ENCODE data around the gene GPC6.

Gene GPC6

DNA sequence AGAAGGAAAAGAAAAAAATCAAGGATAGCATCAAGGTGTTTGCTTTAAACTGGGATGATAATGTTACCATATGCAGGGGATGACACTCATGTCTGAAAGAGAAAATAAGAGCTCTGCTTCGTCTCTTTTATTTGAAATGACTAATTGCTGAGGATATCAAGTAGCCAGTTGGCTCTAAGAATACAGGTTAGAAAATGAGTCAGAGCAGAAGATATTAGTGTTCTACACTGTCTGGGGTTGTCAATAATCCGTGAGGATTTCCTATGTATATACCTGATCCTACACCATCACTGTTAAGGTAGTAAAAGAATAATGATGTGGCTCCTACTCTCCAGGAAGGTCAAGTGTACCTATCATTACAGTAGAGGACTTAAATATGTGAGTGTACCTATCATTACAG is 562.5 kb downstream of the GPC6 start:
- H3K4me3 ChIP-seq (ENCODE audit: control insufficient read depth, low read depth, low read length), result no peak overlapping the region
- DNase-seq (ENCODE audit: low read depth), result no peak
- TF ChIP-seq, protein P1, sequence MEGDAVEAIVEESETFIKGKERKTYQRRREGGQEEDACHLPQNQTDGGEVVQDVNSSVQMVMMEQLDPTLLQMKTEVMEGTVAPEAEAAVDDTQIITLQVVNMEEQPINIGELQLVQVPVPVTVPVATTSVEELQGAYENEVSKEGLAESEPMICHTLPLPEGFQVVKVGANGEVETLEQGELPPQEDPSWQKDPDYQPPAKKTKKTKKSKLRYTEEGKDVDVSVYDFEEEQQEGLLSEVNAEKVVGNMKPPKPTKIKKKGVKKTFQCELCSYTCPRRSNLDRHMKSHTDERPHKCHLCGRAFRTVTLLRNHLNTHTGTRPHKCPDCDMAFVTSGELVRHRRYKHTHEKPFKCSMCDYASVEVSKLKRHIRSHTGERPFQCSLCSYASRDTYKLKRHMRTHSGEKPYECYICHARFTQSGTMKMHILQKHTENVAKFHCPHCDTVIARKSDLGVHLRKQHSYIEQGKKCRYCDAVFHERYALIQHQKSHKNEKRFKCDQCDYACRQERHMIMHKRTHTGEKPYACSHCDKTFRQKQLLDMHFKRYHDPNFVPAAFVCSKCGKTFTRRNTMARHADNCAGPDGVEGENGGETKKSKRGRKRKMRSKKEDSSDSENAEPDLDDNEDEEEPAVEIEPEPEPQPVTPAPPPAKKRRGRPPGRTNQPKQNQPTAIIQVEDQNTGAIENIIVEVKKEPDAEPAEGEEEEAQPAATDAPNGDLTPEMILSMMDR (IDR thresholded peaks at IDR 0.05; ENCODE audit: control insufficient read depth, insufficient read depth, low read depth, low read length, missing control alignments), result no peak

DNA sequence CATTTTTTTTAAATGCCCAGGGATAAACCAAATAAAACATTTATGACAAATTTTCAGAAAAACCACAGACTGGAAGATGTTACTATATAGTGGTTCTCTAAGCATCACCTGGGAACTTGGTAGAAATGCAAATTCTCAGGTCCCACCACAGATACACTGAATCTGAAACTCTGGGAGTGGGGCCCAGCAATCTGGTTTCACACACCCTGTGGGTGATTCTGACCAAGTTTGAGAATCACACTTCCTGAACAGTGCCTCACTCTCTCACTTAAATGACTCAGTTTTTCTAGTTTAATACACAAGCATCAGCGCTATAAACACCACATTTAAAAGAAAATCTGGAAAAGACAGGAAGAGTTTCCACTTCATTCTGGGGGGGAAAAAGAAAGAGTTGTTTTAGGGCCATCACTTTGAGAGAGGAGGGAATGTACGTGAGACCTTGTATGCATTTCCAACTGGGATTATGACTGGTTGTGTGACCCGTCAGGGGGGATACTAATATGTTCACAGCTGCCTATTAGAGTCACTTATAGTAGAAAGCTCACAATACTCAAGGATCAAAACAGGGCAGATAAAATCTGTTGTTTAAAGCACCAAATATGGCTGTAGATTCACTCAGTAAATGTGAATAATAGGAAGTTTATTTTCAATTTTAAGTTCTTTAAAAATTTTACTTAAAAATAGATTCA is 567.7 kb downstream of the GPC6 start:
- no peak for DNase-seq (ENCODE audit: low read depth)
- H3K4me3 ChIP-seq (ENCODE audit: control insufficient read depth, low read depth, low read length), result no peak overlapping the region
- TF ChIP-seq, protein P1 (IDR thresholded peaks at IDR 0.05; ENCODE audit: control insufficient read depth, insufficient read depth, low read depth, low read length, missing control alignments), result no peak

DNA sequence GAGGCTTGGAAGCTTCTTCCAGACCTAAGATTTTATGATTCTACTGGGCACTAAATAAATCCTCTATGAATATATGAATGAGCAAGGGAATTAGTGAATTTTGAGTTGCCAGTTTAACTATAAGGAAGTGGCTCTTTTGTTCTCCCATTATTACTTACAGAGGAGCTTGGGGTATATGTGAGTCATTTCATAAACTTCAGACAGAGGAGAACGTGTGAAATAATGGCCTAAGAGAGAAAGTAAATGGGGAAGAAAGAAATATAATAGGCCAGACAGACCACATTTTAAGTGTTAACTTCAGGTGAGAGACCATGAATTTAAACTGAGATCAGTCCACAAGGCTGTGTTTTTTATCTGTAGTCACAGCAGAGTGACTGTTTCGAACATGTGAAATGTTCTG is 570.9 kb downstream of the GPC6 start:
- DNase-seq (ENCODE audit: low read depth), result no peak
- TF ChIP-seq, protein P1 (IDR thresholded peaks at IDR 0.05; ENCODE audit: control insufficient read depth, insufficient read depth, low read depth, low read length, missing control alignments), result no peak
- H3K4me3 ChIP-seq (ENCODE audit: control insufficient read depth, low read depth, low read length), result no peak overlapping the region

DNA sequence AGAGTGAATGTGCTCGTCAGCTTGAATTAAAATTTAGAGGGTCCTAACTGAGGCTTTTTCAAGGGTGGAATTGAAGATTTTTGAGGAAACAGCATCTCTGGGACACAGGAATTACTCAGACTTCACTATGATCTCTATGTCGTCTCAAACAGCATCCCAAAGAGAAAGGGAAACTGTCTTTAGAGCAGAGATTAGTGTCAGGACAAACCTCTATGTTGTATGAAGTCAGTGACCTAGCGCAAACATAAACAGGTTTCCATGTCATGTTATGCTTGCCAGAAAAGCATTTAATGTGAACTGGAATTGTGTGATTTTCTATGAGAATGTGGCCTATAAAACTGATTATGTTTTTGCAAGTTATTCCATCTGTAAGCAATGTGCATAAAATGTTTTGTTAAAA is 573.7 kb downstream of the GPC6 start:
- no peak for DNase-seq (ENCODE audit: low read depth)
- TF ChIP-seq, protein P1 (IDR thresholded peaks at IDR 0.05; ENCODE audit: control insufficient read depth, insufficient read depth, low read depth, low read length, missing control alignments), result no peak
- H3K4me3 ChIP-seq (ENCODE audit: control insufficient read depth, low read depth, low read length), result no peak overlapping the region

DNA sequence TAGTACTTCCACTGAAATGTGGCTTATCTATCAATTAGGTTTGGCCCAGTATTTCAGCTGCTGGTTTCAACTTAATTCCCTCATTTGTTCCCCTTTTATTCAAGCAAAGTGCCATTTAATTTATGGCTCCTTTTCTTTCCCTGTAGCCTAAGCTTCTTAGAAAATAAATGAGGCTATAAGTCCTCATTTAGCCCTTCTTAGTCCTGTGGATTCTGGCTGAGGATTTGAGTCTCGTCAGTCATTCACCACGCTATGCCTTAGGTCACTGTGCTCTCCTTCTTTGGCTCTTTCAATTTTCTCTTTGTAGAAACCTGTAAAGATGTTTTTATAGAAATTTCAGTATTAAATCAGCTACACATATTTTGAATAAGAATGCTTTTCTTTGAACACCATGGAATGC is 579.1 kb downstream of the GPC6 start:
- TF ChIP-seq, protein P1 (IDR thresholded peaks at IDR 0.05; ENCODE audit: control insufficient read depth, insufficient read depth, low read depth, low read length, missing control alignments), result no peak

DNA sequence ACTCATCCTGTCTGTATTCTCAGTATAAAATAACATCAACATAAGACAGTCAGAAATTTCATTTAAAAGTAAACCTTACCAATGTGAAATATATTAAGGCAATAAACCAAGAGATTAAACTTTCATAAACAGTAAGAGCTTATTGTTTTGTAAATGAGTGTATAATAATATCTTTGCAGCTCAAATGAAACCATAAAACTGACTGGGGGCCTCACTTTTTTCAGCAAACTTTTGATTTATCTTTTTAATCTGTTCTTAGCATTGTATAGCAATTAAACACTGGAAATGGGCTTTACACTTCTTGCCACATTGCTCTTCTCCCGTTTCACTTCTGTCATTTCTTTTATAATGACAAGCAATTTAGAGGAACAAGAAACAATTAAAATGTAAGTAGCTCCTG is 580.3 kb downstream of the GPC6 start:
- DNase-seq (ENCODE audit: low read depth), result no peak
- TF ChIP-seq, protein P1 (IDR thresholded peaks at IDR 0.05; ENCODE audit: control insufficient read depth, insufficient read depth, low read depth, low read length, missing control alignments), result no peak
- H3K4me3 ChIP-seq (ENCODE audit: control insufficient read depth, low read depth, low read length), result no peak overlapping the region

More for the DNA sequence above, 579.1 kb downstream of the GPC6 start:
- DNase-seq (ENCODE audit: low read depth), result no peak
- no peak overlapping the region for H3K4me3 ChIP-seq (ENCODE audit: control insufficient read depth, low read depth, low read length)
